ENCODE data around the gene NANOS3.
A peak's percentile ranks its signal among the peaks of the same experiment; 100 is the strongest.

Gene NANOS3

GRCh38 chr19:13864667-13865570, 12.0 kb upstream of the NANOS3 start:
- DNase-seq = no peak

GRCh38 chr19:13865571-13866462, 11.1 kb upstream of the NANOS3 start:
- DNase-seq = no peak

- no peak for DNase-seq
Measured at GRCh38 chr19:13866463-13867046, 10.4 kb upstream of the NANOS3 start.

- DNase-seq = no peak
Measured at GRCh38 chr19:13868663-13869062, 8.3 kb upstream of the NANOS3 start.

GRCh38 chr19:13869281-13869680, 7.7 kb upstream of the NANOS3 start:
- DNase-seq = no peak

DNA sequence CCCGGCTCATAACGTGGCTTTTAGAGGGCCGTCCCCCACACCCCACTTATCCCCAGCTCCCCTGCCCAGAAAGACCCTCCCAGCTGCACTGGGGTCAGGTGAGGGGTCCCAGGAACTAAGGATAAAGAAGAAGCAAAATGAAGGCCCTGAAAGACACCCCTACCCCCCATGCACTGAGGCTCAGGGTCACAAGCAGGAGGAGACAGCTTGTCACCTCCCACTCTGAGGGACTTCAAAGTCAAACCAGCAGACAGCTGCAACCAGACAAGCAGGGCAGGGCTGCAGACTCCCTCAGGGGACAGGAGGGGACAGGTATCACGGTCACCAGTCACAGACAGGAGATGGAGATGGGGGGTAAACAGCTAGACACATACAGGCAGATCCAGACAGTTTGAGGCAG, 6.1 kb upstream of the NANOS3 start:
- no peak for DNase-seq

- no peak for DNase-seq
Measured at GRCh38 chr19:13872339-13872694, 4.6 kb upstream of the NANOS3 start.

DNA sequence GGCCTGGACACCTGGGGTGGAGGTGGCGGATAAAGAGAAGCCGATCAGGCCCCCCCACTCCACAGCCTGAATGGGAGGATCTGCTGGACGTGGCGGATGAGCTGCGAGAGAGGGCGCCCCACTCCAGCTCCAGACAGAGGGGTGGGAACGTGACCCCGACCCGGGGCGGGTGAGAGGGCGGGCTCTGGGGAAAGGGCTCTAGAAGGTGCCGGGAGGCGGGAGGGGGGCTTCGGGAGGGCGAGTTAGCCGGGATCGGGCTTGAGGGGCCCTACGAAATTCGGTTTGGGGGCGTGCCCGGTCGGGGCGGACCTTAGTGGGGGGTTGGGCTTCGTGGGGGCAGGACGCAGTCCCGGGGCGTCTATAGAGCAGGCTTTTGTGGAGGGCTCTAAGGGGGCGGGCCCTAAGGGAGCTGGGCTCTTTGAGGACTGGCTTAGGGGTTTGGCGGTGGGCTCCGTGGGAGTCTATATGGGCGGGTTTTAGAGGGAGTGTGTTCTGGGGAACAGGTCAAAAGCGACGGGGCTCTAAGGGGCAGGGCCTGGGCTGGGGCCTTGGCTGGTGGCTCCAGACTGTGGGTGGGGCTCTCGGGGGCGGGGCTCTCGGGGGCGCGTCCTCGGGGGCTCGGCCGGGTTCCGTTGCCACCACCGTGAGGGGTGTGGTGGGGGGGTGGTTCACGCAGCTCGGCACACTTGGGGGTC, 4.1 kb upstream of the NANOS3 start:
- no peak for DNase-seq

DNA sequence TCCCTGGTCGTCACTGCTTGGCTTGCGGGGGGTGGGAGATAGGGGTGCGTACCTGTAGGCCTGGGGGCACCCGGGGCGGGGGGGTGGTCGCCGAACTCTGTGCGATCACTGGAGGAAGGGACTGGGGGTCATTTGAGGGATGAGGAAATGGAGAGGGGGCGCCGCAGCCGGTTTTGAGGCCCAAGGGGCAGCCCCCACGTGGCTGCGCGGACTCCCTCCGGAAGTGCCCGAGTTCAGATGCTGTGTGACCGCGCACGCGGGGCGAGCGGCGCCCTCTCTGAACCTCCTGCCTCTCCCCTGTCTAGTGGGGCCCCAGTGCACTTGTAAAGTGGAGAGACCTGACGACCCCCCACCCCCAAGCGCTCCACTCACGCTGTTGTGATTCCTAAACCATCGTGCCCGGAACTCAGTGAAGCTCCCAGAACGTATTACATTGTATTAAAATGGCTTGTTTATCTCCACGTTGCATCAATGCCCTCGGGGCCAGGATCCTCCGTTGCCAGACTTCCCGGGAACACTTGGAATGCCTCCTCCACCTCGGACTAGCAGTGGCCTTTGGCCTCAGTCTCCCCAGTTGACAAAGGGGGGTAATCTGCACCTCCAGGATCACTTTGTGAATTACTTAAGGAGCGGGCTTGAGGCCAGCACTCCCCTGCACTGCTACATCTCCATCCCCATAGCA, 3.0 kb upstream of the NANOS3 start:
- no peak for DNase-seq

DNA sequence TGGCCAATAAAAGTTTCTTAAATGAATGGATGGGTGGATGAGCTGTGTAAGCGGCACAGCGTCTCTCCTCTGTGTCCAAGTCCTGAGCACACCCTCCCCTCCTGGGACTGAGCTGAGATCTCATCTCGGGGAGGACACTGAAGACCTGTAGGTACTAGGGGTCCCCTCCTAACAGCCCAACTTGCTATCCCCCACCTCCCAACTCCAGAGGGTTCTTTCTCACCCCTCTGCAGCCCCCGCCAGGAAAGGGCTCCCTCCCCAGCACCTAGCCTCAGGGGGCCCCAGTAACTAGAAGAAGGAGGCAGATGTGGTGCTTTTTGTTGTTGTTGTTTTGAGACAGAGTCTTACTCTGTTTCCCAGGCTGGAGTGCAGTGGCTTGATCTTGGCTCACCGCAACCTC, 1.1 kb upstream of the NANOS3 start:
- no peak for DNase-seq

DNA sequence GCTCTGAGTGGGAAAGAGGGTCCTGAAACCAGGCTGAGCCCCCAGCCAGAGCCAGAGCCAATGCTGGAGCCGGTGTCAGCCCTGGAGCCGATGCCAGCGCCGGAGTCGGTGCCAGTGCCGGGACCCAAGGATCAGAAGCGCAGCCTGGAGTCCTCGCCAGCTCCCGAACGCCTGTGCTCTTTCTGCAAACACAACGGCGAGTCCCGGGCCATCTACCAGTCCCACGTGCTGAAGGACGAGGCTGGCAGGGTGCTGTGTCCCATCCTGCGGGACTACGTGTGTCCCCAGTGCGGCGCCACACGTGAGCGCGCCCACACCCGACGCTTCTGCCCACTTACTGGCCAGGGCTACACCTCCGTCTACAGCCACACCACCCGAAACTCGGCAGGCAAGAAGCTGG, 369 bp downstream of the NANOS3 start:
- DNase-seq = no peak

DNA sequence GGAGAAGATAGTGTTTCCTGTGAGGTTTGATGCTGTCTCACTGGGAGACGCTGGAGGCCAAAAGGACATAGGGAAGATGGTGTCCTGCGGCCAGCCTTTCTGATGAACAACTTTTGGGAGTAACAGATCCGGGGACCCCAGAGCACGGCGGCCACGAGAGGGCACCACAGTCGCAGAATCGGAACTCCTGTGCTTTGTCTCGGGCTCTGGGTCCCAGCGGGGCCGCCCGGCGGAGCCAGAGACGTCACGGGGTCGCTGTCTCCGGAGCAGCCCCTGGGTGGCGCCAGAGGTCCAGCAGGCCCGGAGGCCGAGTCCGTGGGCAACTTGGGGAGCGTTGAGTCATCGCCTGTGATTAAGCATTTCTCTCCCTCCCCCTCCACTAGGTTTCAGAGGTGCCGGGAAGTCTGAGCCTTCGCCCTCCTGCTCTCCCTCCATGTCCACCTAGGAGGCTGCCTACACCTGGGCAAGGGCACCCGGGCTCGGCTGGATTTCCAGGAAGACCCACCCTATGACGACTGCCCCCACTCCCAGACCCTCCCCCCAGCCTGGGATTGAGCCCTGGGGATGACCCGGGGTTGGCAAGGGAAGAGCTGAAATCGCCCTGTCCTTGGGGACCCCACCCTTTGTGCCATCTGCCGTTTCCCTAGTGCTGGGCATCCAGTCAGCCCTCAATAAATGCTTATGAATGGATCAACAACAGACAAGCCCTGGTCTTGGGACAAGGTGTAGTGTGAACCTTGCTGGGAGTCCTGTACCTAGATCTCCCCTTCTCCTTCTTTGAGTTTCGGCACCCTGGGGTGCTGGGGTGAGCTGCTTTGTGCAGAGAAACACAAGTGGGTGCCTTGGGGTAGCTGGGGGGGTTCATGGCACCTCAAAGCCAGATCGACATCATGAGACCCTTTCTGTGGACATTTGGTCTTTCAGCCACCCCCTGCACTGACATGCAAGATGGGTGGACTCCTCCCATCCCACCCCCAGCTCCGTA, 3.4 kb downstream of the NANOS3 start:
- peak; percentile 93 for DNase-seq

DNA sequence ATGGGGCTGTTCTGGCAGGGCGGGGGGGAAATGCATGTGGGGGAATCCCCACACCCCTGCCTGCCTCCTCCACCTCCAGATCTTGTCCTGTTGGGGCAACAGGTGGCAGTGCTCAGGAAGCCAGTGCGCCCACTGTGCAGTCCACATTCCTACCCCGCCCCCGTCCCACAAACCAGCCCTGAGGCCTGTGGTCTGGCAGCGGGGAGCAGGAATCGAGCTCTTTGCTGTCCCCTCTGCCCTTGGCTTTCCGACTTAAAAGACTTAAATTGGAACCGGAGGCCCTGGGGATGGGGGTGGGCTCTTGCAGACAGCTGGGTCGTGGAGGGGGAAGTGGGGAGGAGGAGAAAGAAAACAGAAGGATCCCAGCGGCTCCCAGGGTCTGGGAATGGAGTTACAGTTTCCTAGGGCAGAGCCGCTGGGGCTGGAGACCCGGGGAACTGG, 4.3 kb downstream of the NANOS3 start:
- peak; percentile 34 for DNase-seq

GRCh38 chr19:13881692-13882418, 4.9 kb downstream of the NANOS3 start:
- peak; percentile 51 for DNase-seq

GRCh38 chr19:13882419-13882795, 5.5 kb downstream of the NANOS3 start:
- no peak for DNase-seq

- no peak for DNase-seq
Measured at GRCh38 chr19:13882836-13883235, 5.9 kb downstream of the NANOS3 start.

DNA sequence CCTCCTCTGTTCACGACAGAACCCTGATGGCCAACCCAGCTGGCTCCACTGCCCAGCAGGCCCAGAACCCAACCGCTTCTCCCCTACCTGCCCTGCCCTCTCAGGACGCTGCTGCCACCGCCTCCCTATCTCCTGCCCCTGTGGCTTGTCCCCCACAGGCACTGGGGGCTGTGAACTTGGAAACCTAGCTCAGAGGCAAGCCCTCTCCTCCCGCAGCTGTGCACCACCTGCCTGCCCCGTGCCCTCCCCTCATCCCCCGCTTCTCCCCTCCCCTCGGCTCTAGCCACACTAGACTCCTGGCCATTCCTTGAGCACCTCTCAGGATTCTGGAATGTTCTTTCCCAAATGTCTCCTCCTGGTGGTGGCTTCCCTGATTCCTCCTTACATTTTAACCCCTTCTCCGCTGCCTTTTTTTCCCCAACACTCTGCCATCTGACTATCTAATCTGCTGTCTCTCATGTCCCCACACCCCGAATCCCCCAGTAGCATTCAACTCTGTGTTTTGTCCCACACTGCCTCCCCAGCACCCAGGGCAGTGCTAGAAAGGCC, 6.7 kb downstream of the NANOS3 start:
- no peak for DNase-seq

- DNase-seq = no peak
Measured at GRCh38 chr19:13884726-13885591, 8.0 kb downstream of the NANOS3 start.
